Activated CD4-positive, CD25-positive, alpha-beta regulatory T cell (primary cell): ENCODE data around the gene DNMT3L.
"Not testable (repeated sequence)": the region's sequence is repeated elsewhere in the genome, so short reads cannot be mapped to it uniquely, and the experiment has no call there.

Experiments
- DNase-seq, 4 experiments: peaks; one replicate each; lab custom pipeline; 2025; lab: John Stamatoyannopoulos, UW

Gene DNMT3L

DNA sequence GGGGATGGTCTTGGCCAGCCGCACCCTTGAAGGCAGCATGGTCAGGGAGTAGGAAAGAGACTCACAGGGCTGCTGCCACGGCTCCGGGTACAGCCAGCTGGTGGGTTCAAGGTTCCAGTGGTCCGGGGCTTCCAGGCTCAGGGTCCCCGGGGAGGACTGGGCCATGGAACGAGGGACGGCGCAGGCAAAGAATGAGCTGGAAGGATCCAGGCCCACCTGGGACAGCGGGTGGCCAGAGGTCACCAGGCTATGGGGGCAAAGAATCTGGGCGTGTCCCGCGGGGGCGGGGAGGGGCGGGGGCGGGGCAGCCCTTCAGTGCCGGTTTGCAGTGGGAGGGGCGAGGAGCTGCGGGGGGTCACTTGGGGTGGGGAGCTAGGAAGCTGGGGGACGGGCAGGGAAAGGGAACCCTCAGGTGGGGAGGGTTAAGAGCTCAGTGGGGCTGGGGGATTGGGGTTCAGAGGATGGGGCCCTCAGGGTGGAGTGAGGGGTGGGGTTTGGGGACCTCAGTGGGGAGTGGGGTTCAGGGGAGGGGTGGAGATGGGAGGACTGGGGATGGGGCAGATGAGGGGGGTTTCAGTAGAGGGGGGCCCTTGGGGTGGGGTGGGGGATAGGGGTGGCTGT lies at the start of gene DNMT3L:
Gene DNMT3L (minus strand): TSS at position 223 of the 621 bp plus-strand sequence. CDS start 638 bp downstream, outside the sequence.
- no peak for DNase-seq

GRCh38 chr21:44310628-44311507 lies 49.2 kb upstream of the DNMT3L start:
- DNase-seq, result no peak

- no peak for DNase-seq
These were observed 45.4 kb upstream of the DNMT3L start for GRCh38 chr21:44306936-44307704.

DNA sequence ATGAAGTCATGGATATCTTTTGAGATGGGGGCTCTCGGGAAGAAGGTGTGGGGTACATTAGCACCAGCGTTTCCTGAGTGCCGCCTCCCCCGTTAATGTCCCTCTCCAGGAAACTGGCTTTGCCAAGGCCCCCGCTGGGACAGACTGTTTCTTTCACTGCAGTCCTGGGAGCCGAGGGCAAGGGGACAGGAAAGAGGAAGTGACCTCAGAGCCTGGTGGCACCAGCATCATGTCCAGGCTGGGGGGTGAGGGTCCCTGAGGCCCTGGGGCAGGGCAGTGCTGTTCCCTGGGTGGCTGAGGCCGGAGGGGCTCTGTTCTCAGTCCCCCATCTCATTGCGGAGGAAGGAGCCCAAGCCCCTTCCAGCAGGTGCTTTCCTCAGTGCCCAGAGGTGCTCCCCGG lies 44.0 kb upstream of the DNMT3L start:
- DNase-seq, result no peak

- peak in 1 of 4 experiments; percentile 27 for DNase-seq
These were observed 43.2 kb upstream of the DNMT3L start for GRCh38 chr21:44304877-44305293.

- DNase-seq, result no peak
These were observed 42.4 kb upstream of the DNMT3L start for GRCh38 chr21:44304011-44304616.

DNA sequence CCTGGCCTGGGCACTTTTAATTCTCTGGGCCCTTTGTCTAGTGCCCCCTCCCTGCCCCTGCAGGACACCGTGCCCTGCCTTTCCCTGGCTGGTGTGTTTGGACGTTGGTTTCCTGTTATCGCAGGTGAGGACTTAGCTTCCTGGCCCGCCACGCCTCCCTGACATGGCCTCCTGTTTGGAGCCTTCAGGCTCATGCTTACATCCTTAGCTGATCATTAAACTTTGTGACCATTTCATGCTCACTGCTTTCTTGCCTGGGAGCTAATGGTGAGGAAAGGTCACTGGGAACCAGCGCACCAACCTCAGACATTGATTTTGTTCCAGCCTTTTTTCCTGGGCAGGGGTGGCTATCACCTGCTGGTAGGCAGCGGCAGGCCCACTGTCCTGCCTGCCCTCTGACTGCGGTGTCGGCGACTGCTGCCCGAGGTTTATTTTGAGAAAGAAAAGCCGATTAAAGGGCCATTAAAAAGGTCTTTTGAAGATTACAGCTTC lies 41.8 kb upstream of the DNMT3L start:
- no peak for DNase-seq

DNA sequence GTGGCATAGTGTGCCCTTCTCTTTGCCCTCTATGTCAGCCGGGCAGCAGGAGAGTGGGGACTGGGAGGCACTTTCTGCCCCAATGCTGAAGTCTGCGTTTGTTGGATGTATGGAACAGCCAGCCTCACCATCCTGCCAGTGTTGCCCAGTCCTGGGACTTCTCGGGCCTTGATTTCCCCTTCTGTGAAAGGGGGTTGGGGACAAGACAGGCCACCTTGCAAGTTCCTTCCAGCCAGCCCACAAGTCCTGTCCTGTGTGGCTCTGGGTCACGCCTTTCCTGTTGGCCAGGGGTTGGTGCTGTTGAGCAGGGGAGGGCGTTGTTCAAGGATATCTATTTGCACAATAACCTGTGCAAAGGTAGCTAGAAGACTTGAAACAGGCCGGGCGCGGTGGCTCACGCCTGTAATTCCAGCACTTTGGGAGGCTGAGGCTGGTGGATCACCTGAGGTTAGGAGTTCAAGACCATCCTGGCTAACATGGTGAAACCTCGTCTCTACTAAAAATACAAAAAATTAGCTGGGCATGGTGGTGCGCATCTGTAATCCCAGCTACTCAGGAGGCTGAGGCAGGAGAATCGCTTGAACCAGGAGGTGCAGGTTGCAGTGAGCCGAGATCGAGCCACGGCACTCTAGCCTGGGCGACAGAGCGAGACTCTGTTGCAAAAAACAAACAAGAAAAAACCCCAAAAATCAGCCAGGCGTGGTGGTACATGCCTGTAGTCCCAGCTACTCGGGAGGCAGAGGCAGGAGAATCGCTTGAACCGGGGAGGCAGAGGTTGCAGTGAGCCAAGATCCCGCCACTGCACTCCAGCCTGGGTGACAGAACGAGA lies 41.1 kb upstream of the DNMT3L start:
- DNase-seq, result not testable (repeated sequence)

- DNase-seq, result no peak
These were observed 40.3 kb upstream of the DNMT3L start for GRCh38 chr21:44301961-44302406.

- DNase-seq, result no peak
These were observed 39.4 kb upstream of the DNMT3L start for GRCh38 chr21:44301141-44301540.

DNA sequence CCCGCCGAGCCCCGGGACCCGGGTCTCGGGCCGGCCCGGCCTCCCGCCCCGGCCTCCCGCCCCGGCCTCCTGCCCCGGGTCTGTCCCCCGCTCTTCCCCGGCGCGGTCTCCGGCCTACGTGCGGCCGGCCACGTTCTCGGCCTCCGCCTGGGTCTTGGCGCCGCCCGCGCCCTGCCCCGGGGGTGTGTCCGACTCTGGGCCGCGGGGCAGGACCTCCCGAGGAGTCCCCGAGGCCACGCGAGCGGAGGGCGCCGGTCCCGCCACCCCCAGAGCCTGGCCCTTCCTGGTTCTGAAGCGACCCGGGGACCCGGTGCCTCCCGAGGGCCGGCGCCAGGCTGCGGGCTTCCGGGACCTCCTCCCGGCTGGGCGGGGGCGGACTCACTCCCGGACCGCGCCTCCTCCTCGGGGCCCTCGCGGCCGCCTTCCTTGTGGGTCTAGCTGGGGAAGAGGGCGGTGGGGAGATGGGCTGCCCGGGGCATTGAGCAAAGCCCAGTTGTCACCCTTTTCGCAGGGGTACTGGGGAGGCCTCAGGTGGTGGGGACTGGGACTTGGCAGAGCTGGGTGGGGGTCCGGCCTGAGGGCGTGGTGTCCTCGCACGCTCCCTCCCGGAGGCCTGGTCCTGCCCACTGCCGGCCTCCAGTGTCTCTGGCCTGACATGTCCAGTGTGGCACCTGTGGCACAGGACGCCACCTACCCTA lies 38.7 kb upstream of the DNMT3L start:
- DNase-seq, result peak; percentile 23 to 40 (median 38)

GRCh38 chr21:44299458-44300261 lies 38.0 kb upstream of the DNMT3L start, which contains the start of gene PFKL:
Gene PFKL (plus strand): TSS chr21:44300053. CDS start chr21:44300106, 53 bp downstream.
- DNase-seq, result peak; percentile 21 to 47 (median 32)

- DNase-seq, result no peak
These were observed 37.4 kb upstream of the DNMT3L start for GRCh38 chr21:44299085-44299457.

- no peak for DNase-seq
These were observed 36.6 kb upstream of the DNMT3L start for GRCh38 chr21:44298301-44298700.

DNA sequence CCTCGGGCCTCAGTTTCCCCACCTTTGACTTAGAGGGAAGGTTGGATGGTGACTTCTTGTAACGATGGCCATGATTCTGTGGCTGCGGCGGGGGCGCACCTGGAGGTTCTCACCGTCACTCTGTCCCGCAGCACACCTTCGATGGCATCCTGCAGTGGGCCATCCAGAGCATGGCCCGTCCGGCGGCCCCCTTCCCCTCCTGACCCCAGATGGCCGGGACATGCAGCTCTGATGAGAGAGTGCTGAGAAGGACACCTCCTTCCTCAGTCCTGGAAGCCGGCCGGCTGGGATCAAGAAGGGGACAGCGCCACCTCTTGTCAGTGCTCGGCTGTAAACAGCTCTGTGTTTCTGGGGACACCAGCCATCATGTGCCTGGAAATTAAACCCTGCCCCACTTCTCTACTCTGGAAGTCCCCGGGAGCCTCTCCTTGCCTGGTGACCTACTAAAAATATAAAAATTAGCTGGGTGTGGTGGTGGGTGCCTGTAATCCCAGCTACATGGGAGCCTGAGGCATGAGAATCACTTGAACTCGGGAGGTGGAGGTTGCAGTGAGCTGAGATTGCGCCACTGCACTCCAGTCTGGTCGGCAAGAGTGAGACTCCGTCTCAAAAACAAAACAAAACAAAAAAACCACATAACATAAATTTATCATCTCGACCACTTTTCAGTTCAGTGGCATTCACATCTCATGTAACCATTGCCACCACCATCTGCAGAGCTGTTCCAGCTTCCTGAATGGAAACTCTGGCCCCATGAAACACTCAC lies 36.0 kb upstream of the DNMT3L start:
- peak; percentile 18 to 46 (median 26) for DNase-seq

DNA sequence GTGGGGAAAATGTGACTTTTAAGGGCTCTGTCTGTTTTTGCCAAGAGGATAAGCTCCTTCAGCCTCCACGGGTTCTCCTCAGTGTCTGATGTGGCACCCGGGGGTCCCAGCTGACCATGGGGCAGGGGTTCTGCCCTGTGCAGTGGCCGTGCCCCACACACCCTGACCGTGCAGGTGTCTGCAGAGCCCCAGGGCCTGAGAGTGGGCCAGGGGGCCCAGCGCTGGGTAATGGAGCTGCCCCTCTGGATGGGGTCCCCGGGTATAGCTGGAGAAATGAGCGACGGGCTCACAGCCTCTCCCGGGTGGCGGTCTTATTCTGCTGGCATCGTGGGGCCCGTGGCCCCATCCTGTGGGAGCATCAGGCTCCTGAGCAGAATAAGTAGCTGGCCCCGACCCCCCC lies 35.2 kb upstream of the DNMT3L start:
- DNase-seq, result no peak

- no peak for DNase-seq
These were observed 34.4 kb upstream of the DNMT3L start for GRCh38 chr21:44296103-44296519.

- no peak for DNase-seq
These were observed 33.9 kb upstream of the DNMT3L start for GRCh38 chr21:44295646-44296045.

DNA sequence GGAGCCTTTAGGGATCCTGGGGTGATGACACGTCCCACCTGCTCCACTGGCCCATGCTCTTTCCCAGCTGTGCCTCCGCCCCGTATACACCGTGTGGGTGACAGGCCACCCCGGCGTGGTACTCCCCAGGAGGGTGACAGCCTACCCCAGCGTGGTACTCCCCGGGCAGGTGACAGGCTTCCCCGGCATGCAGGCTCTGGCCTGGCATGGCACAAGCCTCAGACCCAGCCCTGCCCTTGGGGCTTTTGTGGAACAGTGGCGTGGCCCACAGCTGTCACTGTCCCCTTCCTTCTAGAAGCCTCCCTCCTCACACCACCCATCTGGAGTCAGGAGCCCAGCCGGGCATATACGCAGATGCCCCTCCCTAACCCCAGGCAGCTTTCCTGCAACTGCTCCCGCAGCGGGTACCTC lies 33.5 kb upstream of the DNMT3L start:
- no peak for DNase-seq
